ENCODE data around the gene KRT78.

DNA sequence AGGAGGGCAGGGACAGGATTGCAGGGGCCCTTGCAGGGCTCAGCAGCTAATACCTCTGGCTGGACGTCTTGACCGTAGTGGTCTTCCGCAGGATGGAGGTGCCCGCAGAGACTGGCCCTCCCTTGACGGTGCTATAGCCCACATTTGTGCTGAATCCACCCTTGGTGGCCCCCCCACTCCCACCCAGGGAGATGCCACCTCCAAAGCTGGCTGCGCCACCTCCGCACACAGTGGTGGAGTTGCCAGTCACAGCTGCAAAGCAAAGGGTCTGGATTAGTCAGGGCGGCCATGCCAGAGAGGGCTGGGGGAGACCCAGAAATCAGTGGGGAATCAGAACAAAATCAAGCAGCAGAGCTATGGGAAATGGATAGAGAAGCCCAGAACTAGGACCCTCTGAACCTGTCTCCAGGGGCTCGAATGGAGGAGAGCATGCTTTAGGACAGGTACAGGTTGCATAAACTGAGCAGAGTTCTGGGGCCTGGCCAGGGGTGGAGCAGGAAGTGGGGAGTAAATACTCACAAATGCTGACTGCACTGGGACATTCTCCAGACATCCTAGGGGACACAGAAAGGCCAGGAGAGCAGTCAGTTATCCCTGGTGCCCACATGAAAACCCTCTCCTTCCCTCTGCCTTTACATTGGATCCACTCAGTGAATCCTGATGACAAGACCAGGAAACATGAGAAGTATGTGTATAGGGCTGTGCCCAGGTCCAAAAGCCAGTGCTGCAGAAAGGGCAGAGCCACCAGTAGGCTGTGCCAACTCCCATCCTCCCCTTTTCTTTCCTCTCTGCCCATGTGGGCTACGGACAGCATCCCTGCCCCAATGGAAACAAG, 26.8 kb downstream of the KRT78 start:
- TF ChIP-seq, protein P1, sequence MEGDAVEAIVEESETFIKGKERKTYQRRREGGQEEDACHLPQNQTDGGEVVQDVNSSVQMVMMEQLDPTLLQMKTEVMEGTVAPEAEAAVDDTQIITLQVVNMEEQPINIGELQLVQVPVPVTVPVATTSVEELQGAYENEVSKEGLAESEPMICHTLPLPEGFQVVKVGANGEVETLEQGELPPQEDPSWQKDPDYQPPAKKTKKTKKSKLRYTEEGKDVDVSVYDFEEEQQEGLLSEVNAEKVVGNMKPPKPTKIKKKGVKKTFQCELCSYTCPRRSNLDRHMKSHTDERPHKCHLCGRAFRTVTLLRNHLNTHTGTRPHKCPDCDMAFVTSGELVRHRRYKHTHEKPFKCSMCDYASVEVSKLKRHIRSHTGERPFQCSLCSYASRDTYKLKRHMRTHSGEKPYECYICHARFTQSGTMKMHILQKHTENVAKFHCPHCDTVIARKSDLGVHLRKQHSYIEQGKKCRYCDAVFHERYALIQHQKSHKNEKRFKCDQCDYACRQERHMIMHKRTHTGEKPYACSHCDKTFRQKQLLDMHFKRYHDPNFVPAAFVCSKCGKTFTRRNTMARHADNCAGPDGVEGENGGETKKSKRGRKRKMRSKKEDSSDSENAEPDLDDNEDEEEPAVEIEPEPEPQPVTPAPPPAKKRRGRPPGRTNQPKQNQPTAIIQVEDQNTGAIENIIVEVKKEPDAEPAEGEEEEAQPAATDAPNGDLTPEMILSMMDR (IDR thresholded peaks at IDR 0.05; ENCODE audit: low read depth, low read length), result no peak
- TF ChIP-seq EZH2phosphoT487 (IDR thresholded peaks at IDR 0.05; ENCODE audit: low read depth), result no peak
